Neuron (in vitro differentiated cells): ENCODE data around the gene ZG16.
A peak's percentile ranks its signal among the peaks of the same experiment; 100 is the strongest.

Source experiments
- H2AFZ ChIP-seq: one replicate; pipeline ENCODE4 v1.6.1; 2013; ENCODE audit warnings: low read depth, mild to moderate bottlenecking, inconsistent platforms, low read length, moderate library complexity
- H3K27me3 ChIP-seq: one replicate; pipeline ENCODE4 v1.6.1; 2013; ENCODE audit warnings: low read length; ENCODE audit not compliant: insufficient read depth
- H3K36me3 ChIP-seq: one replicate; pipeline ENCODE4 v1.6.1; 2013; ENCODE audit warnings: low read length; ENCODE audit not compliant: insufficient read depth
- H3K4me1 ChIP-seq: one replicate; pipeline ENCODE4 v1.6.1; 2013; ENCODE audit warnings: low read length; ENCODE audit not compliant: insufficient read depth
- H3K4me3 ChIP-seq: 2 replicates; pipeline ENCODE4 v1.5.1; 2013; ENCODE audit warnings: mild to moderate bottlenecking, low read length, moderate library complexity
- H3K9me3 ChIP-seq: one replicate; pipeline ENCODE4 v1.6.1; 2013; ENCODE audit warnings: low read length

Gene ZG16

GRCh38 chr16:29811170-29811895 is 33.3 kb downstream of the ZG16 start:
- Histone ChIP-seq H3K9me3 (no peaks in the 10 kb centered on the region), H3K4me1 (peaks cover 62% of the 10 kb centered on the region), H3K27me3 (no peaks in the 10 kb centered on the region), H3K36me3 (peaks cover 16% of the 10 kb centered on the region), H2AFZ (no peak overlapping the region), H3K4me3 (peak overlapping the region; percentile 83)

GRCh38 chr16:29811896-29812665 is 34.0 kb downstream of the ZG16 start, which contains the start of gene PRRT2:
Gene PRRT2, plus strand, starts transcription at chr16:29812193. Its CDS starts 862 bp downstream, at chr16:29813055.
- no peaks in the 10 kb centered on the region for H3K27me3 ChIP-seq
- H3K36me3 ChIP-seq, result peaks cover 16% of the 10 kb centered on the region
- H2AFZ ChIP-seq, result no peak within 1 kb of the TSS
- no peaks in the 10 kb centered on the region for H3K9me3 ChIP-seq
- H3K4me3 ChIP-seq, result peak within 1 kb of the TSS; percentile 83
- peaks cover 66% of the 10 kb centered on the region for H3K4me1 ChIP-seq

- Histone ChIP-seq H3K27me3 (no peaks in the 10 kb centered on the region), H2AFZ (no peak overlapping the region), H3K9me3 (no peaks in the 10 kb centered on the region), H3K4me1 (peaks cover 68% of the 10 kb centered on the region), H3K36me3 (peaks cover 18% of the 10 kb centered on the region), H3K4me3 (peak overlapping the region; percentile 83)
Observed at GRCh38 chr16:29812754-29813643, 34.9 kb downstream of the ZG16 start.

GRCh38 chr16:29813644-29814562 is 35.8 kb downstream of the ZG16 start:
- Histone ChIP-seq H3K4me1 (peaks cover 59% of the 10 kb centered on the region), H3K27me3 (no peaks in the 10 kb centered on the region), H3K36me3 (peaks cover 21% of the 10 kb centered on the region), H3K9me3 (no peaks in the 10 kb centered on the region), H2AFZ (no peak overlapping the region), H3K4me3 (peak overlapping the region; percentile 83)

GRCh38 chr16:29814592-29814991 is 36.5 kb downstream of the ZG16 start:
- no peaks in the 10 kb centered on the region for H3K27me3 ChIP-seq
- peaks cover 53% of the 10 kb centered on the region for H3K4me1 ChIP-seq
- no peaks in the 10 kb centered on the region for H3K9me3 ChIP-seq
- H3K36me3 ChIP-seq, result peaks cover 24% of the 10 kb centered on the region
- H3K4me3 ChIP-seq, result no peak overlapping the region
- no peak overlapping the region for H2AFZ ChIP-seq

GRCh38 chr16:29815032-29815721 is 37.1 kb downstream of the ZG16 start:
- Histone ChIP-seq H3K36me3 (peaks cover 26% of the 10 kb centered on the region), H3K4me1 (peaks cover 47% of the 10 kb centered on the region), H3K9me3 (no peaks in the 10 kb centered on the region), H3K27me3 (no peaks in the 10 kb centered on the region), H3K4me3 (peak overlapping the region; percentile 16), H2AFZ (no peak overlapping the region)

GRCh38 chr16:29815793-29816693 is 38.0 kb downstream of the ZG16 start, which contains the start of gene PAGR1:
Gene PAGR1, plus strand, starts transcription at chr16:29816152. Its CDS starts 374 bp downstream, at chr16:29816526.
- H3K27me3 ChIP-seq, result no peaks in the 10 kb centered on the region
- H3K9me3 ChIP-seq, result no peaks in the 10 kb centered on the region
- H3K36me3 ChIP-seq, result peaks cover 24% of the 10 kb centered on the region
- peak within 1 kb of the TSS; percentile 7 for H2AFZ ChIP-seq
- H3K4me3 ChIP-seq, result peak within 1 kb of the TSS; percentile 67
- peaks cover 39% of the 10 kb centered on the region for H3K4me1 ChIP-seq

GRCh38 chr16:29816694-29817441 is 38.8 kb downstream of the ZG16 start:
- peaks cover 33% of the 10 kb centered on the region for H3K4me1 ChIP-seq
- peak overlapping the region; percentile 67 for H3K4me3 ChIP-seq
- H3K27me3 ChIP-seq, result no peaks in the 10 kb centered on the region
- peaks cover 24% of the 10 kb centered on the region for H3K36me3 ChIP-seq
- H3K9me3 ChIP-seq, result no peaks in the 10 kb centered on the region
- peak overlapping the region; percentile 7 for H2AFZ ChIP-seq

- no peaks in the 10 kb centered on the region for H3K9me3 ChIP-seq
- H3K4me1 ChIP-seq, result peaks cover 33% of the 10 kb centered on the region
- H3K27me3 ChIP-seq, result no peaks in the 10 kb centered on the region
- no peak overlapping the region for H2AFZ ChIP-seq
- H3K4me3 ChIP-seq, result no peak overlapping the region
- H3K36me3 ChIP-seq, result peaks cover 24% of the 10 kb centered on the region
Observed at GRCh38 chr16:29818082-29818481, 40.0 kb downstream of the ZG16 start.

GRCh38 chr16:29819506-29819905 is 41.5 kb downstream of the ZG16 start:
- Histone ChIP-seq H3K4me1 (peaks cover 19% of the 10 kb centered on the region), H2AFZ (no peak overlapping the region), H3K36me3 (peaks cover 24% of the 10 kb centered on the region), H3K9me3 (no peaks in the 10 kb centered on the region), H3K27me3 (no peaks in the 10 kb centered on the region), H3K4me3 (no peak overlapping the region)
